Raji (cell line): Measurements from ENCODE around the gene FOXO3.

ENCODE experiments used
- POLR2A ChIP-seq: IDR thresholded peaks from 2 replicates; pipeline ENCODE4 v1.6.1; 2011; ENCODE audit warnings: low read depth, low read length, control low read depth; ENCODE audit not compliant: insufficient read depth

The FOXO3 gene

GRCh38 chr6:108690326-108691049 is 129.8 kb downstream of the FOXO3 start:
- no peak for TF ChIP-seq POLR2A

GRCh38 chr6:108693430-108694154 is 132.9 kb downstream of the FOXO3 start:
- no peak for TF ChIP-seq POLR2A

GRCh38 chr6:108694816-108695215 is 134.1 kb downstream of the FOXO3 start:
- TF ChIP-seq POLR2A: no peak

- no peak for TF ChIP-seq POLR2A
These were observed 136.9 kb downstream of the FOXO3 start for GRCh38 chr6:108697561-108698161.

GRCh38 chr6:108698593-108699289 is 138.0 kb downstream of the FOXO3 start:
- TF ChIP-seq POLR2A: no peak

- no peak for TF ChIP-seq POLR2A
These were observed 138.7 kb downstream of the FOXO3 start for GRCh38 chr6:108699290-108700041.

- TF ChIP-seq POLR2A: no peak
These were observed 141.6 kb downstream of the FOXO3 start for GRCh38 chr6:108702106-108702851.

GRCh38 chr6:108706649-108707048 is 145.9 kb downstream of the FOXO3 start:
- TF ChIP-seq POLR2A: no peak

GRCh38 chr6:108707328-108707976 is 146.7 kb downstream of the FOXO3 start:
- TF ChIP-seq POLR2A: no peak

GRCh38 chr6:108710030-108710429 is 149.3 kb downstream of the FOXO3 start:
- no peak for TF ChIP-seq POLR2A

GRCh38 chr6:108710551-108710950 is 149.8 kb downstream of the FOXO3 start:
- TF ChIP-seq POLR2A: no peak

GRCh38 chr6:108711071-108711470 is 150.4 kb downstream of the FOXO3 start:
- TF ChIP-seq POLR2A: no peak

- no peak for TF ChIP-seq POLR2A
These were observed 151.1 kb downstream of the FOXO3 start for GRCh38 chr6:108711826-108712225.

GRCh38 chr6:108712946-108713345 is 152.2 kb downstream of the FOXO3 start:
- no peak for TF ChIP-seq POLR2A

- no peak for TF ChIP-seq POLR2A
These were observed 153.5 kb downstream of the FOXO3 start for GRCh38 chr6:108714101-108714765.
